Esophagus squamous epithelium (tissue), 4 donors: ENCODE measurements around the gene ETNPPL.

Source experiments
- POLR2A ChIP-seq, 4 donors: fragments of 450-650 bp; IDR thresholded peaks; one replicate each; pipeline ENCODE4 v1.6.1; 2017; ENCODE audit warnings: antibody characterized with exemption in 4 of 4, mild to moderate bottlenecking in 4 of 4, moderate library complexity in 3 of 4
- TF ChIP-seq, protein P1 (sequence below), 6 experiments: fragments of 450-650 bp in 4 of 6; fragments of 200-600 bp in 2 of 6; sonication (generic) in 2 of 6; IDR thresholded peaks; one replicate each; pipeline ENCODE4 v1.5.1; 2016 to 2019; ENCODE audit warnings: antibody characterized with exemption in 6 of 6, mild to moderate bottlenecking in 4 of 6, moderate library complexity in 4 of 6

DNA sequence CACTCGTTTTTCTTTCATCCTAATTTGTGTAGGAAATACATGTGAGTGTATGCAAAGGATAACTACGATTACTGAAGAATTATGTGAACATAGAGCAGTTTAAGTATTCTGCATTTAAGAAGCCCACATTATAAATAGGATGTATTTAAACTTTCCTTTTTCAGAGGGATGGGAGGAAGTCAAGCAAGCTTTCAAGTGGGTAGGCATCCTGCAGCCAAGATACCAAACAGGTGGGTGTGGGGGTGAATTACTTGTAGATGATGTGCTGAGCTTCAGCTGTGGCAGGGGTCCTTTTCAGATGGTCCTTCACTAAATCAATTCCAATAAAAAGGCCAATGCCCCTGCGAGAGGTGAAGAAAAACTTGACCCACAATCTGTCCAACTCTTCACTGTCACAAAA is 16.3 kb downstream of the ETNPPL start:
- TF ChIP-seq, protein P1, sequence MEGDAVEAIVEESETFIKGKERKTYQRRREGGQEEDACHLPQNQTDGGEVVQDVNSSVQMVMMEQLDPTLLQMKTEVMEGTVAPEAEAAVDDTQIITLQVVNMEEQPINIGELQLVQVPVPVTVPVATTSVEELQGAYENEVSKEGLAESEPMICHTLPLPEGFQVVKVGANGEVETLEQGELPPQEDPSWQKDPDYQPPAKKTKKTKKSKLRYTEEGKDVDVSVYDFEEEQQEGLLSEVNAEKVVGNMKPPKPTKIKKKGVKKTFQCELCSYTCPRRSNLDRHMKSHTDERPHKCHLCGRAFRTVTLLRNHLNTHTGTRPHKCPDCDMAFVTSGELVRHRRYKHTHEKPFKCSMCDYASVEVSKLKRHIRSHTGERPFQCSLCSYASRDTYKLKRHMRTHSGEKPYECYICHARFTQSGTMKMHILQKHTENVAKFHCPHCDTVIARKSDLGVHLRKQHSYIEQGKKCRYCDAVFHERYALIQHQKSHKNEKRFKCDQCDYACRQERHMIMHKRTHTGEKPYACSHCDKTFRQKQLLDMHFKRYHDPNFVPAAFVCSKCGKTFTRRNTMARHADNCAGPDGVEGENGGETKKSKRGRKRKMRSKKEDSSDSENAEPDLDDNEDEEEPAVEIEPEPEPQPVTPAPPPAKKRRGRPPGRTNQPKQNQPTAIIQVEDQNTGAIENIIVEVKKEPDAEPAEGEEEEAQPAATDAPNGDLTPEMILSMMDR (IDR thresholded peaks at IDR 0.05): no peak
- TF ChIP-seq POLR2A (IDR thresholded peaks at IDR 0.05): no peak
